Fibroblast of villous mesenchyme (primary cell): ENCODE data around the gene HERC5. TPM values are rescaled to one million over a fixed set of nuclear protein-coding genes. Genes with fewer than 3 reads are reported as not detected.
"Not testable (repeated sequence)": the region's sequence is repeated elsewhere in the genome, so short reads cannot be mapped to it uniquely, and the experiment has no call there.

Experiments used
- DNase-seq: peaks from one replicate; pipeline ENCODE4 v3.0.0-alpha.2; 2010; ENCODE audit warnings: low read depth
- H3K4me3 ChIP-seq: 2 replicates; pipeline ENCODE4 v1.5.1; 2011; ENCODE audit warnings: low read depth, mild to moderate bottlenecking, low read length
- CTCF ChIP-seq: IDR thresholded peaks from 2 replicates; pipeline ENCODE4 v1.5.1; 2012; ENCODE audit warnings: low read depth, mild to moderate bottlenecking, low read length; ENCODE audit not compliant: insufficient read depth
- total RNA-seq: library from RNA; depleted of rRNA; stranded (reverse); fragments of >200 nt; gene quantifications from 2 replicates; pipeline ENCODE4 v1.2.3, GENCODE V29; 2012

Gene HERC5
- total RNA-seq, 1 donor: 0.86 TPM

- no peak for TF ChIP-seq CTCF
- H3K4me3 ChIP-seq: no peak overlapping the region
- no peak for DNase-seq
Observed at GRCh38 chr4:88447371-88448095, 9.4 kb upstream of the HERC5 start.

GRCh38 chr4:88448211-88448765 lies 8.6 kb upstream of the HERC5 start:
- not testable (repeated sequence) for DNase-seq

GRCh38 chr4:88448889-88449288 lies 8.0 kb upstream of the HERC5 start:
- TF ChIP-seq CTCF: no peak
- no peak overlapping the region for H3K4me3 ChIP-seq
- peak; percentile 40 for DNase-seq

More at GRCh38 chr4:88448211-88448765, 8.6 kb upstream of the HERC5 start:
- H3K4me3 ChIP-seq: not testable (repeated sequence)

- no peak for TF ChIP-seq CTCF
- DNase-seq: no peak
- H3K4me3 ChIP-seq: no peak overlapping the region
Observed at GRCh38 chr4:88449290-88449689, 7.6 kb upstream of the HERC5 start.

GRCh38 chr4:88451205-88451604 lies 5.7 kb upstream of the HERC5 start:
- DNase-seq: no peak
- TF ChIP-seq CTCF: no peak
- no peak overlapping the region for H3K4me3 ChIP-seq

- no peak for TF ChIP-seq CTCF
- no peak overlapping the region for H3K4me3 ChIP-seq
- DNase-seq: no peak
Observed at GRCh38 chr4:88452912-88453311, 4.0 kb upstream of the HERC5 start.

GRCh38 chr4:88457307-88458103 lies 586 bp downstream of the HERC5 start:
- peak overlapping the region; percentile 56 for H3K4me3 ChIP-seq
- peak; percentile 9 for DNase-seq
- TF ChIP-seq CTCF: no peak
